GDM1 (cell line): ENCODE results near the gene SUV39H1.
"Not testable (repeated sequence)": the region's sequence is repeated elsewhere in the genome, so short reads cannot be mapped to it uniquely, and the experiment has no call there.

Source experiments
- DNase-seq: peaks from one replicate; lab custom pipeline; 2025; lab: John Stamatoyannopoulos, UW

Gene SUV39H1

DNA sequence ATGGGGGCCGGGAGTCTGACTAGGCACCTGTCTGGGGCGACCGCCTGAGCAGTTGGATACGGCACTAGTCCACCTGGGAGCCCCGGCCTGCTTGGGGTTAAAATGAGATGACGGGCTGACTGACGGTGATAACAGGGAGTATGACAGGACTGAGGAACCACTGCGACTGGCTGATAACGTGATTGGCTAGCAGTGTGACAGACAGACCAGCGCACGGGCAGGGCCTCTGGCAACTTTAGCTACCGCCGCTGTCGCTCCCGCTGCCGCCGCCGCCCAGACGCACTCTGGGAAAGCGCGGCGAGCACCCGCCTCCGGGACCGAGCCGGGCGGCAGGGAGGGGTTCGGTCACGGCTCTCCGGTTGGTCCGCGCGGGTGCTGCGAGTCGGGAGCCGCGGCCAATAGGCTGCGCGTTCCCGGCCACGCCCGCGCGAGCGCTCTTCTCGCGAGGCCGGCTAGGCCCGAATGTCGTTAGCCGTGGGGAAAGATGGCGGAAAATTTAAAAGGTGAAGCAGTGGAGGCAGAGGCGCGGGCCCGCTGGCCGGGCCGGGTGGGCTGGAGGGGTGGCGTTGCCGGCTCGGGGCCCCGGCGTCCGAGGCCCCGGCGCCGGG lies at the start of gene SUV39H1:
Gene SUV39H1 (plus strand): TSS at position 434 of the 608 bp plus-strand sequence. CDS start 51 bp downstream, at position 485.
- peak; percentile 89 for DNase-seq

DNA sequence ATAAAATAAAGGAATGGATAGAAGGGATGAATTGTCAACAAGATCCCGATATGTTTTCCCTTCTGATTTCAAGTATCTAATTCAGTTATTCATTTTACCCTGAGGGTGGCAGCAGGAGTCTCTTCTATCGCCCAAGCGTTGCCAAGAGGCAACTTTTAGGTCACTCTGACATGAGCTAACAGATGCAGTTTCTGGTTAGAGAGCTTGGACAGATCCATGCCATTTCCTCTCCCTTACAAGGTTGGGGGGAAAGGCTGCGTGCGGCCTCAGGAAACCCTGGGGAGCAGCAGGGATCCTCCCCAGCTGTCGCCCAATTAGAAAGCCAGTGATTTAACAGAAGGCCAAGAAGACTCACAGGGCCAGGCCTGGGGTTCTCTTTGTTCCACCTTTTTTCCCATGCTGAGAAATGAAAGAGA lies 48.2 kb upstream of the SUV39H1 start:
- DNase-seq, result no peak

- DNase-seq, result no peak
These were observed 47.4 kb upstream of the SUV39H1 start for GRCh38 chrX:48649102-48649501.

- not testable (repeated sequence) for DNase-seq
These were observed 44.4 kb upstream of the SUV39H1 start for GRCh38 chrX:48652055-48652579.

DNA sequence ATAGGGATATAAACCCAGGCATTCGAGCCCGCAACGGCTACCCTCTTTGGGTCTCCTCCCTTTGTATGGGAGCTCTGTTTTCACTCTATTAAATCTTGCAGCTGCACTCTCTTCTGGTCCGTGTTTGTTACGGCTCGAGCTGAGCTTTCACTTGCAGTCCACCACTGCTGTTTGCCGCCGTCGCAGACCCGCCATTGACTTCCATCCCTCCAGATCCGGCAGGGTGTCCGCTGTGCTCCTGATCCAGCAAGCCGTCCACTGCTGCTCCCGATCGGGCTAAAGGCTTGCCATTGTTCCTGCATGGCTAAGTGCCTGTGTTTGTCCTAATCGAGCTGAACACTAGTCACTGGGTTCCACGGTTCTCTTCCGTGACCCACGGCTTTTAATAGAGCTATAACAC lies 41.8 kb upstream of the SUV39H1 start:
- DNase-seq, result not testable (repeated sequence)

- DNase-seq, result not testable (repeated sequence)
These were observed 36.8 kb upstream of the SUV39H1 start for GRCh38 chrX:48659686-48660085.

DNA sequence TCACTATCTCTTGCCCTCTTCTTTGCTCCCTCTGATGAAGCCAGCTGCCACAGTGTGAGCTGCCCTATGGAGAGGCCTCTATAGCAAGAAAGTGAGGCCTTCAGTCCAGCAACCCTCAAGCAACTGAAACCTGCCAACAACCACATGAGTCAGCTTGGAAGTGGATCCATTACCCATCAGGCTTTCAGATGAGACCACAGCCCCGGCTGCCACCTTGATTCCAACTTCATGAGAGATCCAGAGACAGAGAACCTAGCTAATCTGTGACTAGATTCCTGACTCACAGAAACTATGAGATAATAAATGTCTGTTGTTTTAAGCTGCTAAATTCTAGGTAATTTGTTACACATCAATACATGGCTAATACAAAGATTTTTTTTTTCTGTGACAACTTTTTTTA lies 33.3 kb upstream of the SUV39H1 start:
- DNase-seq, result no peak

DNA sequence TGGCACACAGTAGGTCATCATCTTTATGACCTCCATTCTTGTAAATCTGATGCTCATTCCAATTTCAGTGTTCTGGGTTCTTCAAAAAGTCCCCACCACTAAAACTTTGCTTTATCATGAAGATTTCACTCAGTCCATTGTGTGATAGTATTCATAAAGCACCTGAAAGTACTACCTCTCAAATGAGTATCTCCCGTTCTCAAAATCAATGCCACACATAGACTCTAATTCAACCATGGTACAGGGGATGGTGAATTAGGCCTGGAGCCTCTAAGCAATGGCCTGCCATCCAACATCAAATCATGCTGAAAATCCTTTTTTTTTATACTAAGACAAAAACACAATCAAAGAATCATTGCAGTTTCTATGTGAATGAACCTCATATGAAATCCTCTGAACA lies 32.4 kb upstream of the SUV39H1 start:
- DNase-seq, result no peak

DNA sequence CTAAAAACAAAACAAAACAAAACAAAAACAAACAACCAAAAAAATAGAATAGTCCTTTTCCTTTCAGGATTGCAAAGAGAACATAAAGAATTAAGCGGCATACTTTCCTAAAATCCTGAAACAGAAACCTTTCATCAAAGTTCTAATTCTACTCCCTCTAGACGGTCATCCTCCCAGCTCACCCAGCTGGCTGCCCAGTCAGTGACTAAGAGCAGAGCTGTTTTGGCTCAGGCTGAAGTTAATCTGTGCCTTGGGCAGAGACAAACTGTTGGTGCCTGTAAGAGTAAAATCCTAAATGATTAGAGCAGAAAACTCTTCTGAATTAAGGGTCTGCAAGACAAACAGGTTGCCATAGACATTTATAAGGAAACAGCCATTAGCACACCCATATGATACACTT lies 30.5 kb upstream of the SUV39H1 start:
- no peak for DNase-seq

DNA sequence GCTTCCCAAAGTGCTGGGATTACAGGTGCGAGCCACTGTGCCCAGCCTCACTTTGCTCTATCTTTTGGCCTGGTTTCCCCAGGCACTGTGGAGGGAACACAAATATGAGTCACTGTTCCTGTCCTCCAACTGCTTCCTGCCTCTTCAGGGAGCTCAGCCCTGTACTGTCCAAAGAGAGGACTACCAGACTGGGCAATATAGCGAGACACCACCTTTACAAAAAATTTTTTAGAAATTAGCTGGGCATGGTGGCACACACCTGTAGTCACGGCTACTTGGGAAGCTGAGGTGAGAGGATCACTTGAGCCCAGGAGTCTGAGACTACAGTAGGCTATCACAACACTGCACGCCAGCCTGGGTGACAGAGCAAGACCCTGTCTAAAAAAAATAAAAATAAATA lies 29.9 kb upstream of the SUV39H1 start:
- no peak for DNase-seq

DNA sequence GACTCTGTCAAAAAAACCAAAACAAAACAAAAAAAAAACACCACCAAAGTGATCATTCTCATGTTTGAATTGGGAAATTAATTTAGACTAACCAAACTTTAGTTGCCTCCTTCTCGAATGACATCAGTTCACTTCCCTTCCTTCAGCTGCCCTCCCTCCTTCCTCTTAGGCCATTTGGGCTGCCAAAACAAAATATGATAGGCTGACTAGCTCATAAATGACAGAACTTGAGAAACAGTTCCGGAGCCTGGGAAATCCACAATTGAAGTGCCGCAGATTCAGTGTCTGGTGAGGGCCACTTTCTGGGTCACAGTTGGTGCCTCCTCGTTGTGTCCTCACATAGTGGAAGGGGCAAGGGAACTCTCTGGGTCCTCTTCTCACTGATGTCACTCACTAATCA lies 29.0 kb upstream of the SUV39H1 start:
- no peak for DNase-seq

- not testable (repeated sequence) for DNase-seq
These were observed 28.3 kb upstream of the SUV39H1 start for GRCh38 chrX:48668187-48668586.

GRCh38 chrX:48676106-48676892 lies 20.2 kb upstream of the SUV39H1 start:
- peak; percentile 85 for DNase-seq

GRCh38 chrX:48676893-48677270 lies 19.7 kb upstream of the SUV39H1 start:
- DNase-seq, result no peak

GRCh38 chrX:48677516-48677915 lies 19.0 kb upstream of the SUV39H1 start:
- DNase-seq, result no peak

DNA sequence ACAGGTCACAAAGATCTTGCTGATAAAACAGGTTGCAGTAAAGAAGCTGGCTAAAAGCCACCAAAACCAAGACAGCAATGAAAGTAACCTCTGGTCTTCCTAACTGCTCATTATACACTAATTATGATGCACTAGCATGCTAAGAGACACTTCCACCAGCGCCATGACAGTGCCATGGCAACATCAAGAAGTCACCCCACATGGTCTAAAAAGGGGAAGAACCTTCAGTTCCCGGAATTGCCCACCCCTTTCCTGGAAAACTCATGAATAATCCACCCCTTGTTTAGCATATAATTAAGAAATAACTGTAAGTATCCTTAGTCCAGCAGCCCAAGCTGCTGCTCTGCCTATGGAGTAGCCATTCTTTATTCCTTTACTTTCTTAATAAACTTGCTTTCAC lies 16.1 kb upstream of the SUV39H1 start:
- peak; percentile 20 for DNase-seq

- DNase-seq, result not testable (repeated sequence)
These were observed 15.6 kb upstream of the SUV39H1 start for GRCh38 chrX:48680925-48681324.

- DNase-seq, result no peak
These were observed 14.9 kb upstream of the SUV39H1 start for GRCh38 chrX:48681539-48682183.

GRCh38 chrX:48682795-48683194 lies 13.7 kb upstream of the SUV39H1 start:
- DNase-seq, result not testable (repeated sequence)

- DNase-seq, result peak; percentile 78
These were observed 13.0 kb upstream of the SUV39H1 start, which contains the start of gene WAS for GRCh38 chrX:48683411-48683982. Gene WAS, plus strand, starts transcription at chrX:48683799. Its CDS starts 55 bp downstream, at chrX:48683854.

DNA sequence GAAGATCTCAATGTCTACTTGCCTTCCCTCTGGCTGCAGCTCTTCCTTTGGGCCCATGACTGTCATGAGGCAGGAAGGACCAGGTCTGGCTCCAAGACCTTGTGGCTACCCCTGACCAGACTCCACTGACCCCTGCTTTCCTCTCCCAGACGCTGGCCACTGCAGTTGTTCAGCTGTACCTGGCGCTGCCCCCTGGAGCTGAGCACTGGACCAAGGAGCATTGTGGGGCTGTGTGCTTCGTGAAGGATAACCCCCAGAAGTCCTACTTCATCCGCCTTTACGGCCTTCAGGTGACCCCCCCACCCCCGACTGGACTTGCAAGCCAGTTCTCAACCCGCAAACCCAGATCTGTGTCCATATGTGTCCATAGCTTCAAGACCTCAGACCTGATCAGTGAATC lies 12.4 kb upstream of the SUV39H1 start:
- no peak for DNase-seq

DNA sequence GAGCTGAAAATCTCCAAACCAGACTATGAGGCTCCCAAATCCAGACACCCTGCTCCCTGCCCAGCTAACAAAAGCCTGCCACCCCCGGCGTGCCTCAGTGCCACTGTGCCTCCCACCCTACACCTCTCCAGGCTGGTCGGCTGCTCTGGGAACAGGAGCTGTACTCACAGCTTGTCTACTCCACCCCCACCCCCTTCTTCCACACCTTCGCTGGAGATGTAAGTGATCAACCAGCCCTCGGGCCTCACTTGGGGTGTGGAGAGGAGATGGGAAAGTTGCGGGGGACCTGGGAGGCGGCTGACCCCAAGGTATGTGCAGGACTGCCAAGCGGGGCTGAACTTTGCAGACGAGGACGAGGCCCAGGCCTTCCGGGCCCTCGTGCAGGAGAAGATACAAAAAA lies 11.1 kb upstream of the SUV39H1 start:
- DNase-seq, result no peak
